Motor neuron (in vitro differentiated cells): ENCODE data around the gene CACNA1H. TPM values are rescaled to one million over a fixed set of nuclear protein-coding genes. Genes with fewer than 3 reads are reported as not detected.
A peak's percentile ranks its signal among the peaks of the same experiment; 100 is the strongest.

ENCODE experiments used
- ATAC-seq, 8 experiments: fragments of 200-7000 bp; cut with Tn5 transposase; replicated peaks in 6 of 8; 2 replicates each; pipeline ENCODE4 v1.8.0; 2021; ENCODE audit warnings: mild to moderate bottlenecking in 8 of 8, moderate library complexity in 8 of 8
- H3K27ac ChIP-seq, 2 donors: fragments of 250-450 bp; sonication (Bioruptor Pico); 2 replicates each; pipeline ENCODE4 v1.9.0; 2021; ENCODE audit warnings: antibody characterized with exemption in 2 of 2, mild to moderate bottlenecking in 2 of 2, moderate library complexity in 1 of 2
- H3K4me1 ChIP-seq, 2 donors: fragments of 250-450 bp; sonication (Bioruptor Pico); replicated peaks in 1 of 2; 2 replicates each; pipeline ENCODE4 v1.6.1; 2021; ENCODE audit warnings: antibody characterized with exemption in 2 of 2, mild to moderate bottlenecking in 2 of 2, moderate library complexity in 1 of 2
- H3K4me3 ChIP-seq, 5 donors: fragments of 250-450 bp; sonication (Bioruptor Pico); 2 replicates each; pipeline ENCODE4 v1.9.0; 2021; ENCODE audit warnings: antibody characterized with exemption in 5 of 5, mild to moderate bottlenecking in 5 of 5, moderate library complexity in 4 of 5
- WGBS, 10 experiments: fragments of 450-650 bp; shearing (Covaris generic); methylation state at CpG; one replicate each; pipeline ENCODE4 v1.0.0; 2022; 5-methylcytosine and 5-hydroxymethylcytosine counted together
- in situ Hi-C, 9 experiments: fragments of 400-800 bp; cut with MboI; loops; one replicate each; pipeline ENCODE4 v1.15.0; 2021; ENCODE audit warnings: low sequenced_read_pairs in 9 of 9, low pct_unique_long_range_greater_than_20kb in 2 of 9; ENCODE audit not compliant: unreplicated experiment in 9 of 9
- total RNA-seq, 8 experiments: library from RNA; unstranded; fragments of 300-600 nt; gene quantifications; 2 replicates each; pipeline versions ENCODE4 v1.2.3 to v1.2.4, GENCODE V29; 2022

The CACNA1H gene
- total RNA-seq, 8 experiments from 2014 or later: 0.36 to 30.6 (median 20.9) TPM; not detected in 1

DNA sequence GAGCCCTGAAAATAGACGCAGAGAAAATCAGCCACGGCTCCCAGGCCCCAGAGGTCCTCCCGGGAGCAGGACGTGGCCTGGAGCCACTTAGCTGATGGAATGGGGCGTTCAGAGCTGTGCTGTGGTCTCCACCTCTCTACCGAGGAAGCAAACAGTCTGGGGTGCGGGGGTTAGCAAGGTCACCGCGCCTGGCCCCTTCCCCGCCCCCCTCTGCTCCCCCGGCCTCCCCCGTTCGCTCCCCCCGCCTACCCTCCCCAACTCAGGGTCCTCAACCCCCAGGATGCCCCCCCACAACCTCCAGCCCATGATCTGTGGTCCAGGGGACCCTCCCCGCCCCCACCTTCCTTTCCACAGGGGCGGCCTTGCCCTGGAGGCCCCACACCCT, 36.2 kb upstream of the CACNA1H start:
- H3K4me3 ChIP-seq: no peak overlapping the region
- WGBS, 10 experiments: 80% methylated on average over 1 of the region's 16 CpGs; no CpG with 5 or more reads in 9 of the 10 experiments
- no peak for ATAC-seq
- H3K4me1 ChIP-seq: peaks cover 50 to 51% of the 10 kb centered on the region in 2 donors
- in situ Hi-C loops: loop anchor here in 2 of 9 experiments (10.0 kb wide), 1 partner anchor 78 kb away; no protein-coding TSS in a partner anchor
- no peak overlapping the region for H3K27ac ChIP-seq

- H3K4me1 ChIP-seq: peaks cover 54 to 55% of the 10 kb centered on the region in 2 donors
- in situ Hi-C loops: loop anchor here in 2 of 9 experiments (10.0 kb wide), 1 partner anchor 77 kb away; no protein-coding TSS in a partner anchor
- H3K27ac ChIP-seq: peak overlapping the region in 1 of 2 donors; percentile 2
- H3K4me3 ChIP-seq: no peak overlapping the region
- ATAC-seq: peak in 7 of 8 experiments; percentile 15 to 63 (median 34)
- WGBS, 10 experiments: 60 to 89% (median 80%) methylated on average over 1 to 8 of the region's 34 CpGs; no CpG with 5 or more reads in 7 of the 10 experiments
These were observed 35.6 kb upstream of the CACNA1H start for GRCh38 chr16:1117176-1117900.

DNA sequence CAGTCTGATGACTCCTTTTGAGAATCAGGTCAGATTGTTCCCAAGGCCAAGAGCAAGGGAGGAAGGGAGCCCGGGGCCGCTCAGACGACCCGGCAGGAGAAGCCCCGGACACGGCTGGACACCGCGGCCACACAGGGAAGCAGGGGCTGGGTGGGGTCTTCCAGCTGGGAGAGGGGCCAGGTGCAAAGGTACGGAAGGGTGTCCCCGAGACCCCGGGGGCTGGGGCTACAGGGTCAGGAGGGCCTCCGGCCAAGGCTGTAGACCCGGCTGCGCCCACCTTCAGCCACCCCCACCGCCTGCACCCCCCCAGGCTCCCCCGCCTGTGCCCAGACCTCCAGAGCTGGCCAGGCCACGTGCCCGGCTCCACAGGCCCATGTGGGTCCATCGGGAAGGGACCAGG, 35.0 kb upstream of the CACNA1H start:
- WGBS, 10 experiments: no CpG with 5 or more reads among the region's 19 CpGs
- no peak for ATAC-seq
- Histone ChIP-seq H3K27ac (no peak overlapping the region), H3K4me3 (no peak overlapping the region), H3K4me1 (peaks cover 50 to 56% of the 10 kb centered on the region in 2 donors)
- in situ Hi-C loops: loop anchor here in 2 of 9 experiments (10.0 kb wide), 1 partner anchor 77 kb away; no protein-coding TSS in a partner anchor

DNA sequence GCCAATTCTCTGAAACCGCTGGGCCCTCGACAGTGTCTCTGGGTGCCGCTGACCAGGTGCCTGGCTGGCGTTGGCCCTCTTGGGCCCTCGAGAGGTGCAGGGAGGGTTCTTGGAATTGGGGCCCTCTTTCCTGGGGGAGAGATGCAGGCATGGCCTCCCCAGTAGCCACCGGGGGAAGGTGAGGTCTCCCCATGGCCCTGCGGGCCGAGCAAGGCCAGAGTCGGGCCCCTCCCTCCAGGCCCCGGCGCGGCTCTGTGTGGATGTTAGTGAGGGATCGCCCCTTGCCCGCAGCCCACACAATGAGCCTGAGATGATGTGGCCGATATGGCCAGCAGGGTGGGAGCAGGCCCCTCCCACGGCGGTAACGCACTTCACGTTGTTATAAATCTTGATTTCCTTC, 33.8 kb upstream of the CACNA1H start:
- Histone ChIP-seq H3K27ac (no peak overlapping the region), H3K4me3 (no peak overlapping the region), H3K4me1 (peaks cover 60 to 66% of the 10 kb centered on the region in 2 donors)
- no peak for ATAC-seq
- 20 to 100% (median 41%) methylated on average over 1 to 3 of the region's 19 CpGs; no CpG with 5 or more reads in 6 of the 10 experiments for WGBS, 10 experiments
- in situ Hi-C loops: loop anchor here in 2 of 9 experiments (10.0 kb wide), 1 partner anchor 76 kb away; no protein-coding TSS in a partner anchor

- in situ Hi-C loops: loop anchor here in 2 of 9 experiments (10.0 kb wide), 1 partner anchor 75 kb away; no protein-coding TSS in a partner anchor
- 90 to 100% (median 93%) methylated on average over 2 to 4 of the region's 35 CpGs; no CpG with 5 or more reads in 7 of the 10 experiments for WGBS, 10 experiments
- Histone ChIP-seq H3K4me1 (peaks cover 69 to 74% of the 10 kb centered on the region in 2 donors), H3K27ac (peak overlapping the region in 1 of 2 donors; percentile 41), H3K4me3 (no peak overlapping the region)
- peak in 2 of 8 experiments; percentile 4 to 20 for ATAC-seq
These were observed 32.9 kb upstream of the CACNA1H start for GRCh38 chr16:1119766-1120576.

DNA sequence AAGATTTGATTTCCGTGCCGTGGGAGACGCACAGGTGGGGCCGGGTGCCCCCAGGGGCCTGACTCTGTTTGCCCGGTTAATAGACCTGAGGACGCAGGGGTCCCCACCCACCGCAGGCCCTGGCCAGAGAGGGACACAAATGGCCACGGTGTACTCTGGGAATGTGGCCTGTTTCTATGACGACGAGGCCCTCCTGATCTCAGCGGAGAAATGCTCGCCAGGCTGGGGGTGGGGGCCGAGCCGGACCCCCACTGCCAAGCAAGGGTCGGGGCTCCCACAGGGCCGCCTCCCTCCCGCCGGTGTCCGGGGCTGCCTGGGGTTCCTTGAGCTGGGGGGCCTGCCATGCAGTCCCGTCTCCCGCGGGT, 32.3 kb upstream of the CACNA1H start:
- peak overlapping the region; percentile 2 to 41 for H3K27ac ChIP-seq
- H3K4me1 ChIP-seq: peaks cover 72 to 78% of the 10 kb centered on the region in 2 donors
- in situ Hi-C loops: no loop called here
- H3K4me3 ChIP-seq: no peak overlapping the region
- WGBS, 10 experiments: 20% methylated on average over 1 of the region's 22 CpGs; no CpG with 5 or more reads in 9 of the 10 experiments
- ATAC-seq: no peak

DNA sequence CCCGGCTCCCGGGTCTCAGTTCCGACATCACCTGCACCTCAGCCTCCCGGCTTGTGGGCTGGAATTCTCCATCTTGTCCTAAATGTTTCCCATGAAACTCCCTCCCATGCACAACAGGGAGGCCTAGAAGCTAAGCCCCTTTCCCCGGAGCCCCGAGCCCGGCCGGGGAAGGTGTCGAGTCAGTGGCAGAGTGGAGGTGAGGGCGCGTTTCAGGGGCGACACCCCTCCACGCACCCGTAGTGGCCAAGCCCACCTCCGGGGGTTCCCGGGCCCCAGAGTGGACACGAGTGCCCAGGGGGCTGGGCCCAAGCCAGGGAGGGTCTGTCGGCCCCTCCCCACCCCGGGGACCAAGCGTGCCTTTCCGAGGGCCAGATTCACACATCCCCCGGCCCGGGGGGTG, 31.9 kb upstream of the CACNA1H start:
- no peak for ATAC-seq
- Histone ChIP-seq H3K4me3 (no peak overlapping the region), H3K4me1 (peaks cover 77 to 82% of the 10 kb centered on the region in 2 donors), H3K27ac (peak overlapping the region; percentile 2 to 41)
- WGBS, 10 experiments: no CpG with 5 or more reads among the region's 23 CpGs
- in situ Hi-C loops: no loop called here

DNA sequence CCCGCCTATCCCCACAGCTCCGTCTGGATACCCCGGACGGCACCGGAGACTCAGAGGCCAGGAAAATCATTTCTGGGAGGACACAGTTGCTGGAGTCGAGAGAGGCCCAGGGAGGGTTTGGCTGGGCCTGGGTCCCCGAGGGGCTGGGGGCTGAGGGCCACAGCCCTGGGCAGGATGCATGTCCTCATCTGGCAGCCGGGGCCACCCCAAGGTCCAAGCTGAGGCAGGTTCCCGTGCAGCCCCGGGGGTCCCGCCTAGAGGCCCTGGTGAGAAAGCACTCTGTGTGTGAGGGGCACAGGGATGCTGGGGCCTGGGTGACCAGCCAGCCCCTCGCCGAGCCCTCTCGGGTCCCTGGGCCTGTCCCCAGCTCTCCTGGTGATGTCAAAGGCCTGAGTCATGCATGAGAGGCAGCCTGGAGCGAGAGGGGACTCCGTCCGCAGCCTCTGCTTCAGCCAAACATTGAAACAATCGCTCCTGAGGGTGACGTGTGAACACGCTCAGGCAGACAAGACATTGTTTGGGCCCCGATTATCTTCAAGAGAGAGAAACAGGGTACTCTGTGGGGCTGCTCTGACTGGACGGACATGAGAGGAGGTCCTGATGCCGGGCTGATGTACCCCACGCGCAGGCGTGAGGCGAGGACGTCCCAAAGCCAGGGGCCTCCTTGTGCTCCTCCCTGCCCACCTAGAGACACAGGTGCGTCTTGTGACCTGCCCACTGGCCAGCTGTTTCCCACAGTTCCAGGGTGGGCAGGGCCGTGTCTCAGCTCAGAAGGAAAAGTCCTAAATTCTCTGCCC, 31.1 kb upstream of the CACNA1H start:
- ATAC-seq: peak in 5 of 8 experiments; percentile 23 to 53 (median 36)
- H3K4me3 ChIP-seq: no peak overlapping the region
- WGBS, 10 experiments: 0 to 96% (median 30%) methylated on average over 1 to 12 of the region's 30 CpGs; no CpG with 5 or more reads in 5 of the 10 experiments
- in situ Hi-C loops: no loop called here
- H3K27ac ChIP-seq: peak overlapping the region; percentile 11 to 77
- peaks cover 82 to 85% of the 10 kb centered on the region in 2 donors for H3K4me1 ChIP-seq

GRCh38 chr16:1122398-1122765, 30.5 kb upstream of the CACNA1H start:
- Histone ChIP-seq H3K4me1 (peaks cover 82 to 85% of the 10 kb centered on the region in 2 donors), H3K4me3 (no peak overlapping the region), H3K27ac (peak overlapping the region in 1 of 2 donors; percentile 77)
- in situ Hi-C loops: no loop called here
- 75% methylated on average over 4 of the region's 14 CpGs; no CpG with 5 or more reads in 9 of the 10 experiments for WGBS, 10 experiments
- ATAC-seq: no peak

DNA sequence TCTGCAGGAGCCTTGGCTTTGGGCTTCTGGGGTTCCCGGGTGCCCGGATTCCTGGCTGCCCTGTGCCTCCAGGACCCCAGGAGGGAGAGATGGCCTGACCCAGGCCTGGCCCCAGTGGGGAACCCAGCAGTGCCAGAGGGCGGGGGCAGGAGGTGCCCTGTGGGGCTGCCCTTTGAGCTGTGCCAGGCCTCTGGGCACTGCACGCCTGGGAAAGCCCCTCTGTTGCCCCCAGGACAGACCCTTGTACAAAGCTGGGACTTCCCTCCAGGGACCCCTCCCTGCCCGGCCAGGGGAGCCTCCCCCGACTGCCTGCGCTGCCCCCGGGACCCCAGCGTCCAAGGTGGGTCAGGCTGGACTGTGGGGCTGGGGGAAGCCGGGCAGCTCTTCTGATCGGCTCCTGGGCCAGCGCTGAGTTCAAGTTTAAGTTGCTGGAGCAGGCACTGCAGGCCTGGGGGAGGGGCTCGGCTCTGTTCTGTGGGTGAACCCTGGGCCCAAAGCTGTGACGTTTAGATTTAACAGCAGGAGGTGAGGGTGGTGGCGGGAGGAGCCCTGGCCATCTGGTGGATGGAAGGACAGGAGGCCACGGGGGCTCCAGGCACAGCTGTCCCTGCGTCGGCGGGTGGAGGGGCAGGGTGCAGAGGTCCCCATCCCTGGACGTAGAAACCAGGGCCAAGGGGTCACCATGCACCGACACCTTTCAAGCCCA, 29.2 kb upstream of the CACNA1H start:
- Histone ChIP-seq H3K4me3 (no peak overlapping the region), H3K27ac (peak overlapping the region in 1 of 2 donors; percentile 74), H3K4me1 (peaks cover 76 to 80% of the 10 kb centered on the region in 2 donors)
- ATAC-seq: no peak
- in situ Hi-C loops: no loop called here
- WGBS, 10 experiments: 54% methylated on average over 4 of the region's 21 CpGs; no CpG with 5 or more reads in 9 of the 10 experiments

DNA sequence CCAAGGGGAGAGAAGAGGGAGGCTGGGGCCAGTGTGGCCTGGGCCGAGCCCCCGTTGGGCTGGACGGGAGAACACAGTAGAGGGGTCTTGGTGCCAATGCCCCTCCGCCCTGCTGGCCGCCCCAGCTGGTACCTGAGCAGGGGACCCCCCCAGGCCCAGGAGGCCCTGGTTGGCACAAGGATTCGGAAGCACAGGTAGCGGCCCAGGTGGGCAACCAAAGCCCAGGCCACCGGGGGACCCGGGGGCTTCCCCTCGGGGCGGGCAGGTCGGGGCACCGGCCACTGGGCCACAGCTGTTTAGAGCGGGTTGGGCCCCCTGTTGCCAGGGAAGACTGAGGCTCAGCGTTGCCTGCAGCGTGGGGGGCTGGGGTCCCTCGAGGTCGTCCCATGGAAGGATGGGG, 28.6 kb upstream of the CACNA1H start:
- no peak for ATAC-seq
- WGBS, 10 experiments: no CpG with 5 or more reads among the region's 18 CpGs
- in situ Hi-C loops: no loop called here
- H3K27ac ChIP-seq: peak overlapping the region; percentile 72 to 74
- peaks cover 70 to 74% of the 10 kb centered on the region in 2 donors for H3K4me1 ChIP-seq
- H3K4me3 ChIP-seq: no peak overlapping the region

- in situ Hi-C loops: no loop called here
- no peak for ATAC-seq
- Histone ChIP-seq H3K4me3 (no peak overlapping the region), H3K4me1 (peaks cover 65 to 69% of the 10 kb centered on the region in 2 donors), H3K27ac (peak overlapping the region; percentile 72 to 74)
- WGBS, 10 experiments: 80 to 100% methylated on average over 1 of the region's 11 CpGs; no CpG with 5 or more reads in 8 of the 10 experiments
These were observed 28.1 kb upstream of the CACNA1H start for GRCh38 chr16:1124795-1125194.
